ENCODE measurements around the gene PTPRG. TPM values are rescaled to one million over a fixed set of nuclear protein-coding genes. Genes with fewer than 3 reads are reported as not detected.

The PTPRG gene
- total and polyA plus RNA-seq, 2 donors (not counting 3 experiments of a cell fraction or from before 2014, with no cell fraction given) = 8.9 to 39.1 TPM

DNA sequence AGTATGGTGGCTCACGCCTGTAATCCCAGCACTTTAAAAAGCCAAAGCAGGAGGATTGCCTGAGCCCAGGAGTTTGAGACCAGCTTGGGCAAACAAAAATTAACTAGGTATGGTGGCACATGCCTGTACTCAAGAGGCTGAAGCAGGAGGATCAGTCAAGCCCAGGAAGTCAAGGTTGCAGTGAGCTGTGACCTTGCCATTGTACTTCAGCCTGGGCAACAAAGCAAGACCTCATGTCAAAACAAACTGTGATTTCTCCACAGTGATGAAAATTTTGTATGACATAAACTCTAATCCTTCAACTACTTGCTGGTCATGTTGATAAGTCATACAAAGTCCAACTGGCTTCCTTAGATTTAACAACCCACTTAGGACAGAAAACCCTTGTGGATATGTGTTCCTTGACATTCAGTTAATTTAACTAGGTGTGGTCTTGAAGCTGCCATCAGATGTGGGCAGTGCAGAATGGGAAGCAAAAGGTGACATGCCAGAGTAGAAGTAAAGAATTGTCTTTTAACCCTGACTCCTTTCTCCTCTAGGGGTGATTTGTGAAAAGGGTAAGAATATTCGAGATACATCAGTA lies 263.3 kb downstream of the PTPRG start:
- FAIRE-seq (peak; percentile 63), DNase-seq (ENCODE audit: low read depth, low spot score) (peak; percentile 50)
- Histone ChIP-seq H2AFZ (ENCODE audit: low read depth, low read length) (no peak overlapping the region), H3K4me1 (ENCODE audit: control insufficient read depth, extremely low read depth, insufficient read depth, low read length) (peaks cover 30% of the 10 kb centered on the region), H3K9ac (replicated peaks; ENCODE audit: extremely low read depth, insufficient read depth, low read length) (no peak overlapping the region), H3K9me1 (replicated peaks; ENCODE audit: control insufficient read depth, extremely low read depth, insufficient read depth, low read length) (no peaks in the 10 kb centered on the region), H3K79me2 (ENCODE audit: control insufficient read depth, insufficient read depth, low read length) (peaks cover 3% of the 10 kb centered on the region), H3K36me3 (ENCODE audit: control insufficient read depth in 2 of 2, extremely low read depth in 1 of 2, insufficient read depth in 2 of 2, low read length in 2 of 2) (no peaks in the 10 kb centered on the region), H3K9me3 (replicated peaks; ENCODE audit: control insufficient read depth, insufficient read depth, low read length) (no peaks in the 10 kb centered on the region), H4K20me1 (replicated peaks; ENCODE audit: control insufficient read depth, extremely low read depth, insufficient read depth, low read length) (no peaks in the 10 kb centered on the region), H3K4me2 (ENCODE audit: insufficient read depth, low read length) (peak overlapping the region; percentile 8), H3K27me3 (ENCODE audit: control insufficient read depth in 2 of 2, insufficient read depth in 2 of 2, low read length in 2 of 2) (no peaks in the 10 kb centered on the region), H3K27ac (ENCODE audit: insufficient read depth, low read depth, low read length) (no peak overlapping the region), H3K4me3 (replicated peaks in 1 of 3; ENCODE audit: insufficient read depth in 1 of 3, low read depth in 1 of 3, low read length in 3 of 3) (no peak overlapping the region)
- ChIA-PET POLR2A (no interaction called here), CTCF (interaction anchor here (1.8 kb wide), 1 partner anchor 364 kb away, joined by 6 read pairs; no protein-coding TSS in a partner anchor)
- intact Hi-C loops (cut with micrococcal nuclease) = no loop called here
- dilution Hi-C loops (cut with MboI; ENCODE audit: extremely low pct_ligation_motif_present, low sequenced_read_pairs) = no loop called here
- no peak for TF ChIP-seq POLR2A (IDR thresholded peaks at IDR 0.05; ENCODE audit: low read depth, low read length)
- TF ChIP-seq JUN (IDR thresholded peaks at IDR 0.05; ENCODE audit: borderline replicate concordance, insufficient read depth, insufficient read length, low read depth) = no peak
- TF ChIP-seq EZH2 (IDR thresholded peaks at IDR 0.05; ENCODE audit: borderline replicate concordance, low read depth, low read length, severe bottlenecking) = no peak
- no peak for TF ChIP-seq MYC (IDR thresholded peaks at IDR 0.05; ENCODE audit: low read depth, low read length)
- no peak for TF ChIP-seq GATA2 (IDR thresholded peaks at IDR 0.05; ENCODE audit: insufficient read depth, insufficient read length, low read depth, low read length)
- TF ChIP-seq, protein P1, sequence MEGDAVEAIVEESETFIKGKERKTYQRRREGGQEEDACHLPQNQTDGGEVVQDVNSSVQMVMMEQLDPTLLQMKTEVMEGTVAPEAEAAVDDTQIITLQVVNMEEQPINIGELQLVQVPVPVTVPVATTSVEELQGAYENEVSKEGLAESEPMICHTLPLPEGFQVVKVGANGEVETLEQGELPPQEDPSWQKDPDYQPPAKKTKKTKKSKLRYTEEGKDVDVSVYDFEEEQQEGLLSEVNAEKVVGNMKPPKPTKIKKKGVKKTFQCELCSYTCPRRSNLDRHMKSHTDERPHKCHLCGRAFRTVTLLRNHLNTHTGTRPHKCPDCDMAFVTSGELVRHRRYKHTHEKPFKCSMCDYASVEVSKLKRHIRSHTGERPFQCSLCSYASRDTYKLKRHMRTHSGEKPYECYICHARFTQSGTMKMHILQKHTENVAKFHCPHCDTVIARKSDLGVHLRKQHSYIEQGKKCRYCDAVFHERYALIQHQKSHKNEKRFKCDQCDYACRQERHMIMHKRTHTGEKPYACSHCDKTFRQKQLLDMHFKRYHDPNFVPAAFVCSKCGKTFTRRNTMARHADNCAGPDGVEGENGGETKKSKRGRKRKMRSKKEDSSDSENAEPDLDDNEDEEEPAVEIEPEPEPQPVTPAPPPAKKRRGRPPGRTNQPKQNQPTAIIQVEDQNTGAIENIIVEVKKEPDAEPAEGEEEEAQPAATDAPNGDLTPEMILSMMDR (IDR thresholded peaks at IDR 0.05; ENCODE audit: extremely low read depth in 1 of 2, insufficient read depth in 1 of 2, low read depth in 1 of 2, low read length in 2 of 2) = no peak
- no TSS peak for BruUV-seq (replicated peaks)
